NT2/D1 (cell line): Measurements from ENCODE around the gene TFCP2.

Experiments used
- SUZ12 ChIP-seq: IDR thresholded peaks from 2 replicates; pipeline ENCODE4 v1.6.1; 2011; ENCODE audit not compliant: insufficient read length, insufficient read depth; ENCODE audit errors: extremely low read depth
- ZNF274 ChIP-seq: IDR thresholded peaks from 2 replicates; pipeline ENCODE4 v1.6.1; 2011; ENCODE audit warnings: mild to moderate bottlenecking, low read depth, low read length

DNA sequence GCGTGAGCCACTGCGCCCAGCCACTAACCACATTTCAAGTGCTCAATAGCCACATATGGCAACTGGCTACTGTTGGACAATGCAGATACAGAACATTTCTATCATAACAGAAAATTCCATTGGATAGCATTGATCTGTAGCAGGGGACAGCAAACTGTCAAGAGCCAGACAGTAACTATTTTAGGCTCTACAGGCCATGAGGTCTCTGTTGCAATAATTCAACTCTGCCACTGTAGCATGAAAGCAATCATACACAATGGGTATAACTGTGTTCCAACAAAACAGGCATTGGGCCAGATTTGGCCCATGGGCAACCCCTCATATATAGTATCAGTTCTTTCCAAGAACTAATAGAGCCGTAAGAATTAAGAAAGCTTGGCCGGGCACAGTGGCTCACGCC is 97.5 kb downstream of the TFCP2 start:
- TF ChIP-seq ZNF274: no peak
- no peak for TF ChIP-seq SUZ12
